ENCODE data around the gene RAB34. TPM values are rescaled to one million over a fixed set of nuclear protein-coding genes. Genes with fewer than 3 reads are reported as not detected.

Gene RAB34
- total RNA-seq, 1 donor, result 186 TPM

DNA sequence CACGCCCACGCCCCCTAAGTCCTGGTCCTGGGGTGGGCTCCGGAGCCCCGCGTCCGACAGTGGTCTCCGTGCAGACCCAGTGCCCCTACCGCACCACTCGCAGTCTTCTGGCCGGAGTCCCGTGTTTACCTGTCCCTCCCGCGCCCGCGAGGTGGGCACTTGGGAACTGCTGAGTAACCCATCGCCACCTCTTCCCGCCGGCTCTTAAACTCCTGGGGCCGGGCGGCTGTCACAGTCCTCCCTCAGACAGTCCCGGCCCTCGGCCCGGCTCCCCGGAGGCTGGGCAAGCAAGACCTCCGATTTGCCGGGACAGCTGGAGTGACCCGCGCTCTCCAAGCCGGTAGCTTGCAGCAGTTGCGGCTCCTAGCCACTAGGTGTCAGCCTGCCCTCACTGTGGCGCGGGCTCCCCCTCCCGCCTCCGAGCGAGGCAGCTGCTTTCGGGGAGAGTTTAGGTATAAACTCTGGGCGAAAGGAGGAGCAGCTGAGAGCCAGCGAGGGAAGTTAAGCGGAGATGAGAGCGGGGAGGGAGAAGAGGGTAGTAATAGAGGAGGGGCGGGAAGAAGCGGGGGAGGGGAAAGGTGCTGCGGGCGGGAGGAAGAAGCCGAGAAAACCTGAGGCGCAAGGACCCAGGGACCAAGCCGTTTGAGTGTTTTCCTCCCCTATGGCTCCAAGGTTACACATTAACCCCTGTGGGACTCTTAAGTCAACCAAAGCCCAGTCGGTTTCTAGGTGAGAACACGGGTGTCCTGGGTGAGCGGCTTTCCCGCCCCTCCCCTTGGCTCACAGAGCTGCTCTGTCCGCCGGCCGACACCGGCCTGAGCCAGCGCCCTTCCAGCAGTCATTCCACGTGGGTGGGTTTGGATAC, 9.2 kb upstream of the RAB34 start:
- Histone ChIP-seq H3K36me3 (ENCODE audit: insufficient read depth, low read length) (peaks cover 32% of the 10 kb centered on the region), H3K27me3 (ENCODE audit: insufficient read depth, low read length) (no peaks in the 10 kb centered on the region), H3K9me3 (ENCODE audit: low read depth, low read length) (no peaks in the 10 kb centered on the region), H3K4me3 (ENCODE audit: insufficient read depth, low read length) (peak overlapping the region; percentile 79), H3K27ac (ENCODE audit: low read depth, low read length) (peak overlapping the region; percentile 51), H4K20me1 (ENCODE audit: insufficient read depth, low read length) (peaks cover 25% of the 10 kb centered on the region), H2AFZ (ENCODE audit: low read length) (peak overlapping the region; percentile 89), H3K79me2 (ENCODE audit: insufficient read depth, low read length) (peaks cover 14% of the 10 kb centered on the region), H3K4me2 (ENCODE audit: insufficient read depth, low read length) (peak overlapping the region; percentile 100), H3K4me1 (ENCODE audit: insufficient read depth, low read length) (peaks cover 33% of the 10 kb centered on the region)
- peak; percentile 98 for DNase-seq (ENCODE audit: insufficient read length, low spot score, missing footprints)
- TF ChIP-seq, protein P1, sequence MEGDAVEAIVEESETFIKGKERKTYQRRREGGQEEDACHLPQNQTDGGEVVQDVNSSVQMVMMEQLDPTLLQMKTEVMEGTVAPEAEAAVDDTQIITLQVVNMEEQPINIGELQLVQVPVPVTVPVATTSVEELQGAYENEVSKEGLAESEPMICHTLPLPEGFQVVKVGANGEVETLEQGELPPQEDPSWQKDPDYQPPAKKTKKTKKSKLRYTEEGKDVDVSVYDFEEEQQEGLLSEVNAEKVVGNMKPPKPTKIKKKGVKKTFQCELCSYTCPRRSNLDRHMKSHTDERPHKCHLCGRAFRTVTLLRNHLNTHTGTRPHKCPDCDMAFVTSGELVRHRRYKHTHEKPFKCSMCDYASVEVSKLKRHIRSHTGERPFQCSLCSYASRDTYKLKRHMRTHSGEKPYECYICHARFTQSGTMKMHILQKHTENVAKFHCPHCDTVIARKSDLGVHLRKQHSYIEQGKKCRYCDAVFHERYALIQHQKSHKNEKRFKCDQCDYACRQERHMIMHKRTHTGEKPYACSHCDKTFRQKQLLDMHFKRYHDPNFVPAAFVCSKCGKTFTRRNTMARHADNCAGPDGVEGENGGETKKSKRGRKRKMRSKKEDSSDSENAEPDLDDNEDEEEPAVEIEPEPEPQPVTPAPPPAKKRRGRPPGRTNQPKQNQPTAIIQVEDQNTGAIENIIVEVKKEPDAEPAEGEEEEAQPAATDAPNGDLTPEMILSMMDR (IDR thresholded peaks at IDR 0.05; ENCODE audit: extremely low read depth, low read depth, low read length), result peak; percentile 97

DNA sequence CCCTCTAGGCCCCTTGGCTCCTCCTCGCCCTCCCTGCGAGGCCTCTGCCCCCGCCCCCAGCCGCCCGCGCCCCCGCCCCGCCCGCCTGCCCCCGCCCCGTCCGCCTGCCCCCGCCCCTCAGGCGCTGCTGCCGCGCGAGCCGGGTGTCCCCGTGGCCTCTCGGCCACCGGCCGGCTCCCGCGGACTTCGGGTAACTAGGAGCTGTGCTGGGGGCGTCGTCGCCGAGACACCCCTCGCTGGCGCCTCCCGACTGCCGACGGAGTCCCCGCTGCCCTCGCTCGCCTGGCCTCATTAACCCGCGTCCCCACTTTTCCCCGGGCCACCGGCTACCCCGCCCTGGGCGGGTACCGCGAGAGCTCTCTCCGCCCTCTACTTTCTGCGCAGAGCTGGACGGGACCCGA, 8.6 kb upstream of the RAB34 start, which contains the start of gene TLCD1:
TSS of gene TLCD1 (minus strand) at position 8 of the 401 bp plus-strand sequence. CDS start 136 bp downstream, outside the sequence.
- Histone ChIP-seq H4K20me1 (ENCODE audit: insufficient read depth, low read length) (peaks cover 31% of the 10 kb centered on the region), H3K4me1 (ENCODE audit: insufficient read depth, low read length) (peaks cover 39% of the 10 kb centered on the region)

DNA sequence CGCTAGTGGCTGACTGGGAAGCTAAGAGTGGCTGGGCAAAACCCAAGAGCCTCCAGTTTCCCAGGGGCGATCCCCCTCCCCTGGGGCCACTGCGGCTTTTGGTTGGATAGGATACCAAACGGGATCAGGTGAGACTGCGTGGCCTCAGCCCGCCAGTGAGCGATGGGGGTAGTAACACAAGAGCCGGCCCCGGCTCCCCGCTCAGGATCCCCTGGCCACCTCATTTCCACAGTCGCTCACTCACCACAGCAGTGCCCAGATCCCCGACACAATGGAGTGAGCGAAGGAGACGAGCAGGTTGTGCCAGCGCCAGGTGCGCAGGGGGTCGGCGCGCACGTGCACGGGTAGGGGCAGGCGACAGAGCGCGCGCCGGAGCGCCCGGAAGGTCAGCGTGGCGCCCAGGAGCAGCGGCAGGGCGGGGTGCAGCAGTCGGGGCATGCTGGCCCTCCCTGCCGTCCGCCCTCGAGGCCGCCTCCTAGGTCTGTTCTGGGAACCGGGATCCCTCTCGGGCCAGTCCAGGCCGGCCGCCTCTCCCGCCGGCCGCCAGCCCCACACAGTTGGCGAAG, 8.1 kb upstream of the RAB34 start:
- DNase-seq (ENCODE audit: insufficient read length, low spot score, missing footprints), result peak; percentile 97
- Histone ChIP-seq H3K4me1 (ENCODE audit: insufficient read depth, low read length) (peaks cover 43% of the 10 kb centered on the region), H3K36me3 (ENCODE audit: insufficient read depth, low read length) (peaks cover 43% of the 10 kb centered on the region), H3K4me2 (ENCODE audit: insufficient read depth, low read length) (peak overlapping the region; percentile 60), H3K27ac (ENCODE audit: low read depth, low read length) (peak overlapping the region; percentile 14), H3K9me3 (ENCODE audit: low read depth, low read length) (no peaks in the 10 kb centered on the region), H4K20me1 (ENCODE audit: insufficient read depth, low read length) (peaks cover 35% of the 10 kb centered on the region), H3K27me3 (ENCODE audit: insufficient read depth, low read length) (no peaks in the 10 kb centered on the region), H2AFZ (ENCODE audit: low read length) (no peak overlapping the region), H3K4me3 (ENCODE audit: insufficient read depth, low read length) (peak overlapping the region; percentile 78), H3K79me2 (ENCODE audit: insufficient read depth, low read length) (peaks cover 25% of the 10 kb centered on the region)
- TF ChIP-seq, protein P1 (IDR thresholded peaks at IDR 0.05; ENCODE audit: extremely low read depth, low read depth, low read length), result no peak

More for the DNA sequence above, 8.6 kb upstream of the RAB34 start, which contains the start of gene TLCD1:
- peak within 1 kb of the TSS; percentile 100 for H3K4me2 ChIP-seq (ENCODE audit: insufficient read depth, low read length)
- TF ChIP-seq, protein P1 (IDR thresholded peaks at IDR 0.05; ENCODE audit: extremely low read depth, low read depth, low read length), result no peak
- H2AFZ ChIP-seq (ENCODE audit: low read length), result peak within 1 kb of the TSS; percentile 89
- H3K4me3 ChIP-seq (ENCODE audit: insufficient read depth, low read length), result peak within 1 kb of the TSS; percentile 79
- H3K27ac ChIP-seq (ENCODE audit: low read depth, low read length), result peak within 1 kb of the TSS; percentile 51
- H3K9me3 ChIP-seq (ENCODE audit: low read depth, low read length), result no peaks in the 10 kb centered on the region
- peaks cover 21% of the 10 kb centered on the region for H3K79me2 ChIP-seq (ENCODE audit: insufficient read depth, low read length)
- no peaks in the 10 kb centered on the region for H3K27me3 ChIP-seq (ENCODE audit: insufficient read depth, low read length)
- no peak for DNase-seq (ENCODE audit: insufficient read length, low spot score, missing footprints)
- H3K36me3 ChIP-seq (ENCODE audit: insufficient read depth, low read length), result peaks cover 38% of the 10 kb centered on the region

DNA sequence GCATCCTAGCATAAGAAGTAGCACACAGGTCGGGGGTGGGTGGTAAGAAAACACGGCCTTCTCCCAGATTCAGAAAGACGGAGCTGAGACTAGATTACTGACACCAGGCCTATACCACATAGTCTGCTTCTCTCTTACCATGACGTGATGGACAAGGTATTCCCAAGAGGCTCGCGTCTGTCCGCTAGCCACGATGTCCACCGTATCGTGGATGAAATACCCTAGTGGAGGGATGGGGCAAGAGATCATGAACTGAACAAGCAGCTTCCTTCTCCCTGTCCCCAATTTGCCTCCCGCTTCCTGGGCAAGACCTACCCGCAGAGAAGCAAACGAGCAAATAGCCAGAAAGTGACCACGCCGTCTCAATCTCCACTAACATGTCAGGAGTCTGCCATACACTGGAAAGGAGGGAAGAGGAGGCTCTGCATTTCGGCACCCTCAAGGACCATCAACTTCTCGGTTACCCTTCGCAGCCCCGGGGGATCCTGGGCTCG, 7.5 kb upstream of the RAB34 start:
- H3K27ac ChIP-seq (ENCODE audit: low read depth, low read length), result peak overlapping the region; percentile 14
- peak; percentile 92 for DNase-seq (ENCODE audit: insufficient read length, low spot score, missing footprints)
- TF ChIP-seq, protein P1 (IDR thresholded peaks at IDR 0.05; ENCODE audit: extremely low read depth, low read depth, low read length), result peak; percentile 21
- H4K20me1 ChIP-seq (ENCODE audit: insufficient read depth, low read length), result peaks cover 39% of the 10 kb centered on the region
- H3K79me2 ChIP-seq (ENCODE audit: insufficient read depth, low read length), result peaks cover 31% of the 10 kb centered on the region
- H3K9me3 ChIP-seq (ENCODE audit: low read depth, low read length), result no peaks in the 10 kb centered on the region
- H3K4me1 ChIP-seq (ENCODE audit: insufficient read depth, low read length), result peaks cover 44% of the 10 kb centered on the region
- H3K27me3 ChIP-seq (ENCODE audit: insufficient read depth, low read length), result no peaks in the 10 kb centered on the region
- peak overlapping the region; percentile 60 for H3K4me2 ChIP-seq (ENCODE audit: insufficient read depth, low read length)
- H3K4me3 ChIP-seq (ENCODE audit: insufficient read depth, low read length), result peak overlapping the region; percentile 78
- H3K36me3 ChIP-seq (ENCODE audit: insufficient read depth, low read length), result peaks cover 44% of the 10 kb centered on the region
- no peak overlapping the region for H2AFZ ChIP-seq (ENCODE audit: low read length)

Data from osteoblast (primary cell).